HG02759 (cell line): ENCODE results near the gene NRG3.
"Not testable (repeated sequence)": the region's sequence is repeated elsewhere in the genome, so short reads cannot be mapped to it uniquely, and the experiment has no call there.

Experiments used
- ATAC-seq: cut with Tn5 transposase; IDR thresholded peaks from one replicate; pipeline ENCODE4 v1.9.1; 2021; ENCODE audit warnings: mild to moderate bottlenecking, moderate library complexity; ENCODE audit not compliant: unreplicated experiment

NRG3 gene

DNA sequence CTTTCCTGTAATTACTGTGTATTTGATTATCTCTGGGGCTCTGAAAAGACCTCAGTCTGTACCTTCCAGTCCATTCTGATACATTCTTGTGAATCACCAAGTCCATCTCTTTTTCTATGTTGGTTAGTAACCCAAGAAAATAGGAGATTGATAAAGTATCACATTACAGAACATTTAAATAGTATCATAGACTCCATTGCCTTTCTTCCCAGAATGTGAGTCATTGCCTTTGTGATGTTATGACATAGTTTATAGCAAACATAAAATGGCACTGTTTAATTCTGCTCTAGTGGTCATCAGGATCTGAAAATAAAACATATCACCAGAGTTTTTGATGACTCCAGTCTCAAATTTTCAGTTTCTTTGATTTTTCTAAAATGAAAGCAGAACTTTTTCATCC, 78.4 kb downstream of the NRG3 start:
- ATAC-seq: no peak

DNA sequence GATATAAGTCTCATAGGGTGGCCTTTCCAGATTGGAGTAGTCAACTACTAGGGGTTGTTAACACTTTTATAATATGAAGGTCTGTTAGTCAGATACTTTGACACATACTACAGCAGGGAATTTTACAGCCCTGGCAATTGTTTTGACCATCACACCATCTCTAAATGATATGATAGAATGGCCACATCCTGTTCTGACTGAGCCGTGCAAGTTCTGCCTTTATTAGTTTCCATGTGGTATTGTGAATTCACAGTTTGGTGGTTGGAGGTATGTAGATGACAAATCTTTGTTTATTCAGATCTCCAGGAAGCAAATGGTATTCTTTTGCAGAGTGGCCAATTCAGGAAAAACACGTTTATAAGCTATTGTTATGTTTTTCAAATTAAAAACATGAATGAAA, 83.0 kb downstream of the NRG3 start:
- no peak for ATAC-seq

DNA sequence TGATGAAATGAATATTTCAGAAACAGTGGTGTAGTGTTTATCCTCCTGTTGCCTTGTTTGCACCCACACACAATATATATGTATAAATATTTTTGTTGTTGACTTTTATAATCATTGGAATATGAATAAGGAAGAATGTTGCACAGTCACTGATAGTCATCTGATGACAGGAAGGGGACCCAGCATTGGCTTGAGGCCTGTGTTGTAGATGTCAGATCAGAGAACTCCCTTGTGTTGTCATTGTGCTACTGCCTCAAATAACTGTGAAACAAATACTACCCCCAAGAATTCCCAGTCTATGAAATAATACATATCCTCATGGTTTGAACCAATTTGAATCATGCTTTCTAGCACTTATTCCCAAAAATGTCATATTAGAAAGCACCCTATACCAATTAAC, 84.0 kb downstream of the NRG3 start:
- no peak for ATAC-seq

DNA sequence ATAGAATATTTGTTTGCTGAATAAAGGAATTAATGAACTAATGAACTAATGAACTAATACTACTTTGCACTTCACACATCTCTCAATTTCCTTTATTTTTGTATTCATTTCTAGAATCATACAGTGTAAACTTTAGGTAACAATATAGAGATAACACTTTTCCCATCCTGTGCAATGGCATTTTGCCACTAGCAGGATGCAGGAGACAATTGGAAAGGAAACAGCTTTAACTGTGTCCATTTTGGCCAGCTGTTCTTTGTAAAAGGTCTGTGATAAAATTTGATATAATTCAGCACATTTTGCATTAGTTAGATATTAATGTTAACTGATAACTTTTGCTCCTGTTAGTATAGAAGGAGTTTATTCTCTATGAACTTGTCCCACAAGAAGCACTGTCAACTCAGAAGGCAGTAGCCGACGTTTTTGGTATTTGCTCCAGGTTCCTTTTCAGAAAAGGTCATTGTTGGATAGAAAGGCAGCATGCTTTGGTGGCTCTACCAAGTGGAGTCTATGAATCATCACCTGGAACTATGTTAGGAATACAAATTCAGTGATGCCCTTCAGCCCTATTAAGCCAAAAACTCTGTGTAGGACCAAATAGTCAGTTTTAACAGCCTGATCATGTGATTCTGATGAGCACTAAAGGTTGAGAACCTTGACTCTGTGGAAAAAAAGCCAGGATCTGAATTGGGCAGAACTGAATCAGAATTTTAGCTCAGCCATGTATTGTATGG, 86.6 kb downstream of the NRG3 start:
- no peak for ATAC-seq

DNA sequence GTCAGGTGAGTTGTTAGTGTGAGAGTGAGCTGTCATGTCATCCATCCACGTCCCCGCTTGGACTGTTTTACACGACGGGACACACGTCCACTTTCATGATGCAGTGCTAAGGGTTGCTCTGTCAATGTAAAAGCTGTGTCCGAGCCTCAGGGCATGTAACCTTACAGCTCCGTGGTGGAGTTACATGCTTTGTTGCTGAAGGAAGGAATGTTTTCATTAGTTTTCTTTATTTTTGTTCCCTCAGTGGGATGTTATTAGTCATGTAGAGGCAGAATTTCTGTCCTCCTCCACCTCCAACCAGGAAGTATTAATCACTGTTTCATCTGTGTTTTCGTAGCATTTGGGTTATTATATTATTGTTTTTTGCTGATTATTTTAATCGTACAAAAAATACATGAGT, 88.6 kb downstream of the NRG3 start:
- no peak for ATAC-seq

DNA sequence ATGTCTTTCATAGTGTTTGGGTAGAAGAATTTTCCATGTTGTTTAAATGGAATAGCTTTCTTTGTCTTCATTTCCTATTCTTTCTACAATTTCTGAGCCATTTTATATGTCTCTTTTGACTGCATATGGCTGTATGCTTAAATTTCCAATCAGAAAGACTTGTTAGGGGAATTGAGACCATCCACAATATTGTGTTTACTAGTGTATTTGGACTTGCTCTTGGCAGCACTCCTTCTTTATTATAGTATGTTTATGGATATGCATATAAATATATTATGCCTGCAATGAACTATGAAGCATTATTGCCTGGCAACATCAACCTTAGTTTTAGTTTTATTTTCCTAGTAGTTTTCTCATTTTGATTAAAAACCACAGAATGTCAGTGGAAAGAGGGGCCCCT, 92.7 kb downstream of the NRG3 start:
- no peak for ATAC-seq

DNA sequence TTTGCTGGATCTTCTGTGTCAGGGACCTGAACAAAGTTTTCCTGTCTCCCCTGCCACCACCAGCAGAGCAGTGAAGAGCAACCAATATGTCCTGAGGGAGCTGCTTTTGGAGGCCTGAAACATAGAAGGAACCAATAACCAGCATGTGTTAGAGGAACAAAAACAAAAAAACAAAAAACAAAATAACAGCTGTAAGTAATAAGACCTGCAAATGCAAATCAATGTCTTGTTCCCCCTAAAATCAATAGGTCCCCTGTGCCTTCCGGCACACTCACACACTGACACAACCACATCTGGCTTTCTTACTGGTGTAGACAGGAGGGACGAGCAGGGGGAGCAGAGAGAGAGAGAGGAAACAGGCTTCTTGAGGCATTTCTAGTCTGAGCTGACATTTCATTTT, 94.1 kb downstream of the NRG3 start:
- no peak for ATAC-seq

DNA sequence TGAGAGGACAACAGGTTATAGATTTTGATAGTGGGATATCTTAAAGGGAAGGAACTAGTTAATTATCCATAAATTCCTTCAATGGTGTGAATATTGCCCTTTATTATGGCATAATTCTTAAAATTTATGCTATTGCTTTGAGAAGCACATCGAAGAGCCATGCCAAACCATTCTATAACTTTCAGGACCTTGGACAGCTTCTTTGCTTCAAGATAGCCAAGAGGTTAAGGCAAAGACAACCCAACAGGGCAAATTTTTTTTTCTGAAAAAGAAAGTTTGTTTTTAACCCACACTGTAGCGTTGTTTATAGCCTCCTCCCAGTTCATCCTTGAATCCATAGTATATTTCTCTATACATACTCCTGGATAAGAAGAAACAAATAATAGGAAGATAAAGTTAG, 103.2 kb downstream of the NRG3 start:
- ATAC-seq: no peak

DNA sequence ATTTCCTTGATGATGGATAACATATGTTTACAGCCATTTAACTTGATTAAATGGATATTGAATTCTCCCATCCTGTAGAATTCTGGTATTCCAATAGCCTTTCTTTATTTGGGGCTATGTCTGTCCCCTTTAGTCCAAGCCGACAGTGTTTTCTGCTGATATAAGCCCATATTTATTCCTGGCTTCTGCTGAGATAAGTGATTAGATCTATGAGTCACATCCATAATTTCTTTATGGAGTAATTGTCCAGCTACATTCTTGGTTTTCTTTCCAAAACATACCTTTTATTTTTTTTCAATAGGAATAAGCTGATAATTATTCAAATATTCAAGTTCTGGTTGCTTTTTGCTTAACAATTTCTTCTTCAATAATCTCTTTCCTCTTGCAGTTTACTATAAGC, 106.7 kb downstream of the NRG3 start:
- no peak for ATAC-seq

DNA sequence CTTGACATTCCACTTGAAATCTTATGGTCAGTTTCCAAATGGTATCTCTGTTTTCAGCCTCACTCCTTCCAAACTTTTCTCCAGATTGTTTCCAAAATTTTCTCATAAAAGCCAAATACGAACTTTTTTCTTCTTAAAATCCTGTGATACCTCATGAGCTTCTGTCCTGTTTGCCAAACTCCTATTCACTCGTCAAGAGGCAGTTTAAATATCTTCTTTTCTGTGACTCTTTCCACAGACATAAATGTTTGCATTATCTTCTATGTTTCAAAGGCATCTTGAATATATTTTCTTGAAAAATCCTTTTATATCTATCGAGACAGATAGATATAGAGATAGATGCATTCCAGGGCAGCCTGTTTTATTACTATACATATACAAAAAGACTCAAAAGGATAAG, 109.4 kb downstream of the NRG3 start:
- ATAC-seq: no peak

DNA sequence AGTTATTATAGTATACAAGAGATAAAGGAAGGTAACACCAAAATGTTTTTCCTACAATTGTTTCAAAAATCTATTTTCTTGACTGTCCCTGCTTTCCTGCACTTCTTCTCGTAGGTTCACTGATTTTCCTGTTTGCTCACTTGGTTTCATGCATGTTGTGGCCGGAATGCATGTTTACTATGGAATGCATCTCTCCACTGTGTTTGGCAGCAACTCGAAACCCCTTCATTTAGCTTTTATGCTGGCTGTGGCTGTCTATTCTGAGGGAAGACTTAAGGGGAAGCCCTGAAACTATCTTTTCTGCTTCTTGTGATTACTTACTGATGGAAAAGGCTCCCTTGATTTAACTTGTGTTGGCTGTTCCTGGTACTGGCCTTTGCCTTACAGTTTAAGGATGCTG, 120.3 kb downstream of the NRG3 start:
- ATAC-seq: no peak

DNA sequence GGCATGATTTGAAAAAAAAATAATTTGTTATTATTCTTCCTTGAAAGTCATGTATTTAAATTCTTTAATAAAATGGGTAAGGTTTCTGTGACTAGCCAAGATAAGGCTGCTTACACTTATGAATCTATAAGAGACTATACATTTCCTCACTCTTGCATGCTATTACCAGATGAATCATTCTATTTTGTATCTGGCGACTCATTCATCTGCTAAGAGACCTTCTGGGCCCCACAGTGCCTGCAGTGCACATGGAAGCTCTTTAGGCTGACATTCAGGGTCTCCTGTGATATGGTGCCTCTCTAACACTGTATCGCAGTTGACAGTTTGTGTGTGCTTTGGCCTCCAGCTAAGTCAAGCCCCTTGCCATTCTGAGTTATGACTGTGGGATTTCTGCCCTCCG, 121.9 kb downstream of the NRG3 start:
- no peak for ATAC-seq

DNA sequence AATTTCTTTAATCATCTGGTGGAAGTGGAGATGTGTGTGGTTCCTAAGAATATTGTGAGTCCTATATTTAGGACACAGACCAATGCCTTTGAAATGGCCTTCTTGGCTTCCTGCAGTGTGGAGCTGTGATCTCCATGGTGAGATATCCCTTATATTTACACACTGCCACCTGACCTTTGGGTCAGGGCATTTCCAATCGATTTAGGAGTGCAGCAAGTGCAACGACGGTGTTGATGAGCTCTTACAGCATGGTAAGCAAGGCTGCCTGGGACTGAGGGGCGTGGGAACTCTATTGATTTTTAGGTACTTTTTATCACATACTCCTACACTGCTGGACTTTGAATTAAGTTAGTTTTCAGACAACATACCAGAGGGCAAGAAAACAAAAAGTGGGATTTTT, 146.0 kb downstream of the NRG3 start:
- no peak for ATAC-seq

DNA sequence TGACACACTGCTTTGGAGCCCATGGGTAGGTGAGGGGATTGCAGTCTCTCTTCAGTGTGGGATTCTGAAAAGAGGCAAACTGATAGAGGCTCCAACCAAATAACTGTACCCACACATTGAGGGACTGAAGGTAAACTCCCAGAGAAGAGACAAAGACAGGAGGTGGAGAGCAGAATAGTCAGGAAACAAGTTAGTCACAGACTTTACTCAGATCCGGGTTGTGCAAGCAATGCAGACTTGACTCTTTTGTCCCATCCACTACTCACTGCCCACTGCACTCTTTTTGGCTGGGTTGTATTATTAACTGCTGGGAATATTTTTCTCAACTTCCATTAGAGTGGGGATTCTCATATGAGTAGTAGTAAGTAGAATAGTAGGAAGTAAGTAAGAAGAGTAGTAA, 152.7 kb downstream of the NRG3 start:
- ATAC-seq: no peak

DNA sequence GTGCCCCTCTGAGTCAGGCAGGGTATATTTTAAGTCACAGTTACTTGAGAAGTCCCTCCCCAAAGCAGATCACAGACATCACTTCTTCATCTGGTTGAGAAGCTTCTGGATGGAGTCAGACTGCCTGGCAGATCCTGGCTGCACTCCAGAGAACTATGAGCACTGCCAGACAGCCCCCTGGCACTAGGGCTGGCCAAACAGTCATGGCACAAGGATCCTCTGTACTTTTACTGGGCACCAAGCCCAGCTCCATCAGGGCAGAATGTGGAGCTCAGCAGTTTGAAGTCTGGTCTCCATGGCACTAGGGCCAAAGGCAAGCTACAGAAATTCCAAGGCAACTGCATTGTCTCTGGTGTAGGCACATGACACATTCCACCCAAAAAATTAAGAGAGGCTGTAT, 162.1 kb downstream of the NRG3 start:
- no peak for ATAC-seq

DNA sequence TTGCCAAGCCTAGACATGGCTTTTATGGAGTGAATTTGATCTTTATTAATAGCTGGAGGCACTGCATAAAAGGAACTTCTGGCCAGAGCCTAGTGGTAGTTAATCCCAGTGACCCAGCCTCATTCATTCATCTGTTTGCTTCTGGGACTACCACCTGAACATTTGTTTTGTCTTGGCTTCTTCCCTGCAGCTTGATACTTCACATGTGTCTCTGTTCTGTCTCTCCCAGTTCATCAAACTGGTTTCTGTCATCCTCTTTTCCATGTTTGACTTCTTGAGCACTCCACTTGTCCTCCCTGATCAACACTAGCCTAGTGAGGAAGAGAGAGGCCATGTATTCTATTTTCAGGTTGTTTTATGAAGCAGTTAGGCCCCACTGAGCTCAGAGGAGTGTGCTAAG, 163.6 kb downstream of the NRG3 start:
- no peak for ATAC-seq

DNA sequence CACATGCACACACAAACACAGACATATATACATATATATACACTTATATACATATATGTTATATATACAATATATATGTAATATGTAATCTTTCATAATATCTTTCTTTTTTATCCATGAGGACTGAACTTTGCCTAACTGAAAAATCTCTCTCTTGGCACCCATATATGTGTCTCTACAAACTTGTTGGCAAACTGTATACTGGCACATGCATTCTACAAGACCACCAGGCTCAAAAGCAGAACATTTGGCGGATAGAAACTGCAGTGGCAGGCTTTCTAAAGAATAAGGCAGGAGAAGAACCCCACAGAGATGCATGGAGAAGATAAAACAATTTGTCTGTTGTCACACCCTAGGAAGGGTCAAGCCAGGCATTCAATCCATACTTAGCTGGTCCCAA, 165.3 kb downstream of the NRG3 start:
- no peak for ATAC-seq

DNA sequence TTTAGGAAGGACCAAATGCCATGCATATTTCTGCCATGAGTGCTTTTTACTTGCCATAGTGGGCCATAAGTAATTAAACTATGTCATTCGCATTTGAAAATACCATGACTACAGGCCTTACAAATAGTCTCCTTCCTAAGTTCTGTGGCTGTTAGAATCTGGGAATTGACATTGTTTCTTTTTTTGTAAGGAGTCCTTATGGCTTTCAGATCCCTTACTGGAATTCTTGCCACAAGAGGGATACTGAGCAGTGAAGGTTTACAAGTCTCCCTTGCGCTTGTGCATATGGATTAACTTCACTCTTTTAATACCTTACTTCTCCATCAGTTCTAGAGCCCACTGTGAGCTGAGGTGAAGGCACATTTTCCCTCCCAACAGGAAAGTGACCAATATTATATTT, 166.0 kb downstream of the NRG3 start:
- no peak for ATAC-seq

DNA sequence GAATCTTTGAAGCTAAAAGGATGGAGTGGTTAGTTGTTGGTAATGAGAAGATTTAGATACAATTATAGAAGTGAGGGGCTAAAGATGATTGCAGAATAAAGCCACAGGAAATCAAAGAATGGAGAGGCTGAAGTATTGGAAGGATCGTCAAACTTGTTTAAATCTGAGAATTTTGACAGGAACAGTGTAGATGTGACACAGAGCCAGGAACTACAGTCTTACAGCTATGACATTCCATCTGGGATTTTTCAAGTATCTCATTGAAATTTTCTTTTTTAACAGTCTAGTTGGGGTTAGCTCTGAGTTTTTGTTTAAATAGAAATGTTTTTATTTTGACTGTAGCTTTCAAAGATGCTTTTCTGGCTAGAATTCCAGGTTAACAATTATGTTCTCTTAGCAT, 181.4 kb downstream of the NRG3 start:
- ATAC-seq: no peak

DNA sequence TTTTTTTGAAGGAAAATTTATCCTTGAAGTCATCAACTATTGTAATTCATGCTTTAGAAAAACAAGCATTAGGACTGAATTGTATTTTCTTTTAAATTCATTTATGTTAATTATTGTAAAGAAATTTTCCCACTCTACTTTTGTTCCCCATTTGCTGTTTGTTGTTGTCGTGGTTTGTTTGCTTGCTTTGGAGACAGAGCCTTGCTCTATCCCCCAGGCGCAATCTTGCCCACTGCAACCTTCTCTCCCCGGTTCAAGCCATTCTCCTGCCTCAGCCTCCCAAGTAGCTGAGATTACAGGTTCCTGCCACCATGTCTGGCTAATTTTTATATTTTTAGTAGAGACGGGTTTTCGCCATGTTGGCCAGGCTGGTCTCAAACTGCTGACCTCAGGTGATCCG, 192.2 kb downstream of the NRG3 start:
- ATAC-seq: not testable (repeated sequence)

DNA sequence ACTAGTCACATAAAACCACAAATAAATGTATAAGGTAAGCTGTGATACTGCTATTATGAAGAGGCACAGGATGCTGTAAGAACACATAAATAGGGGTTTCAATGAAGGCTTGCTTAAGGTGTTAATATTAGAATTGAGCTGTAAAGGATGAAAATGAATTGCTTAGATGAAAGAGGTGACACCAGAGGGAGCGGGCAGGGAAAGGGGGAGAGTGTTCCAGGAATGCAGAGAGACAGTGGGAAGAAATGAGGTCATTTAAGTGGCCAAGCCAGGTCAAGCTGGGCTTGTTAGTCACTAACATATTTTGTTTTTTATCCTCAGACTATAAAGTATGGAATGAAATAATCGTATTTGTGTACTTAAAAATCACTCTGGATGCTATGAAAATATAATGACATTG, 193.5 kb downstream of the NRG3 start:
- no peak for ATAC-seq

DNA sequence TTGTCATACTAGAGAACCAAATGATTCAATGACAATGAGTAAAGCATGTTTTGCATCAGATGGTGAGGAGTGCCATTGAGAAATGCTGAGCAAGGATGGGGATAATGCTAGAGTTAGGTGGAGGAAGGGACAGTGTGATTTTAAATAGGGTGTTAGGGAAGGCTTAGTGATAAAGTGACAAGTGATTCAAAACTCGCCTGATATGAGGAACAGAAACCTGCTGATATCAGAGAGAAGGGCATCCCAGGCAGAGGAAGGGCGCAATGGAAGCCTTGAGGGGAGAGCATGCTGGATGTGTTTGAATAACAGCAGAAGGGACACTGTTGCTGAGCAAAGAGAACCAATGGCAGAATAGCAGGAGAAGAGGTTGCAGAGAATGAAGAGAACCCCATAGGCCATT, 196.2 kb downstream of the NRG3 start:
- ATAC-seq: peak; percentile 63

DNA sequence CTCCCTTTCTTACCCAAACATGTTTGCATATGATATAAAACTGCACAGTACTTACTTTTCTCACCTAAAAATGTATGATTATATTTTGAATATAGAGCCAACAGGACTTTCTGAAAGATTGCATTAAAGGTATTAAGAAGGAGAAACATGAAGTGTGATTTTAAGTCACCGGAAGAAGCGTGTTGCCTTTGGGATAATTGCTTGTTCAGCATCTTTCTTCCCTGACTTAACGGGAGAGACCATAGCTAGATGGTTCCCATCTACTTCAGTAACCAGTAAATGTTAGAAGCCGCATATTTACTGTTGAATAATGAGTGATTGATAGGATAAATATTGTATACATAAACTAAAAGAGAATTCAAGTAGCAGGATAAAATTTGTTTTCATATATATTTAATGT, 197.1 kb downstream of the NRG3 start:
- ATAC-seq: no peak

DNA sequence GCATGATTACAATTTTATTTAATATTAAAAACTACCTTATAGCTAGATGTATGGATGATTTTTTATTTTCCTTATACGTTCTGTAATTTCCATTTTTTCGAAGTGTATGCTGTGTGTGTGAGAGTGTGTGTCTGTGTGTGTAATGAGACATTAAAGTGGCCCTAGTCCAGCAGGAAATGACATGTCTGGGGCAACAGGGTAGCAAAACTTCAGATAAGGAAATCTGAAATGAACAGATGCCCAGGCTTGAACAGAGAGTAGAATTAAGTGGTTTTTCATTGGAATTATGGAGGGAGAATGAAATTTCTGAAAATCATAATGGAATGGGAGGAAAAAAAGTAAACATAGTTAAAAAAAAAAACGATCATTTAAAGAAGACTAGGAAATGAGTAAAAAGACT, 200.6 kb downstream of the NRG3 start:
- no peak for ATAC-seq
